ENCODE measurements around the gene NPC1. TPM values are rescaled to one million over a fixed set of nuclear protein-coding genes. Genes with fewer than 3 reads are reported as not detected.

Gene NPC1
- total RNA-seq, 1 experiment from 2014 or later: 38.3 TPM

DNA sequence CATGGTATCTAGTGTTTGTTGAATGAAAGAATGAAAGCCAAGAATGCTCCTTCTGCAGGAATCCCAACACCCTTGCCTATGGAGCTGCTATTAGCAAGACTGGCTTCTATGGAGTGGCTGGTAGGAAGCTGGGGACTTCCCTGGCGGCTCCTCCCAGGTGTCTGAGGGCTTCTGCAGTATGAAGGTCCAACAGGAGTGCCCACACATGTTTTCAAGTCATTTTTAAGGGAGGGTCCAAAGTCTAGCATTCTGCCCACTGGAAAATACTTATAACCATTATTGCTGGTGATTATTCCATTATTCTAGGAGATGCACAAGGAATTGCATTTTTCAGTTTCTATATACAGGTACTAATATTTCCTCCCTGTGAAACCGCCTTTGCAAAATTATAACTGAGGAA, 21.9 kb upstream of the NPC1 start (continued):
- TF ChIP-seq NR3C1 (CRISPR knock-in tag; conservative IDR thresholded peaks at IDR 0.05; ENCODE audit: low read depth) (no peak), PRRX2 (CRISPR knock-in tag; IDR thresholded peaks at IDR 0.05) (no peak)

DNA sequence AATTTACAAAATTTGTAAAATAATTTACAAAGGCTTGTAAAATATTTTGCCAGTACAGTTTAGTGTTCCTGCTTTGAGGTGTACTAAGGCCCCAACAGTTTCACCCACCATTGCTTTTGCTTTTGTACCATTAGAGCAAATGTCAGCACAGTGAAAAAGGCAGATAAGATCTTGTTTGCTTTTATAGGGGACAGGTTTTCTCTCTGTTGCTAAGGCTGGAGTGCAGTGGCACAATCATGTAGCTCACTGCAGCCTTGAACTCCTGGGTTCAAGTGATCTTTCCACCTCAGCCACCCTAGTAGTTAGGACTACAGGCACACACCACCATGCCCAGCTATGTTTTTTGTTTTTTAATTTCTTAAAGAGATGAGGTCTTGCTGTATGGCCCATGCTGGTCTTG, 19.6 kb upstream of the NPC1 start:
- no peak for ATAC-seq
- ChIA-PET POLR2A (no interaction called here), CTCF (no interaction called here)
- Mint-ChIP-seq H3K27me3 (ENCODE audit: low read depth) (no peaks in the 10 kb centered on the region), H3K4me1 (no peaks in the 10 kb centered on the region), H3K9me3 (no peaks in the 10 kb centered on the region), H3K36me3 (no peaks in the 10 kb centered on the region), H3K27ac (no peak overlapping the region), H3K4me3 (no peak overlapping the region)
- TF ChIP-seq, protein P1, sequence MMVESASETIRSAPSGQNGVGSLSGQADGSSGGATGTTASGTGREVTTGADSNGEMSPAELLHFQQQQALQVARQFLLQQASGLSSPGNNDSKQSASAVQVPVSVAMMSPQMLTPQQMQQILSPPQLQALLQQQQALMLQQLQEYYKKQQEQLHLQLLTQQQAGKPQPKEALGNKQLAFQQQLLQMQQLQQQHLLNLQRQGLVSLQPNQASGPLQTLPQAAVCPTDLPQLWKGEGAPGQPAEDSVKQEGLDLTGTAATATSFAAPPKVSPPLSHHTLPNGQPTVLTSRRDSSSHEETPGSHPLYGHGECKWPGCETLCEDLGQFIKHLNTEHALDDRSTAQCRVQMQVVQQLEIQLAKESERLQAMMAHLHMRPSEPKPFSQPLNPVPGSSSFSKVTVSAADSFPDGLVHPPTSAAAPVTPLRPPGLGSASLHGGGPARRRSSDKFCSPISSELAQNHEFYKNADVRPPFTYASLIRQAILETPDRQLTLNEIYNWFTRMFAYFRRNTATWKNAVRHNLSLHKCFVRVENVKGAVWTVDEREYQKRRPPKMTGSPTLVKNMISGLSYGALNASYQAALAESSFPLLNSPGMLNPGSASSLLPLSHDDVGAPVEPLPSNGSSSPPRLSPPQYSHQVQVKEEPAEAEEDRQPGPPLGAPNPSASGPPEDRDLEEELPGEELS (CRISPR knock-in tag; IDR thresholded peaks at IDR 0.05): no peak
- TF ChIP-seq, protein P2, sequence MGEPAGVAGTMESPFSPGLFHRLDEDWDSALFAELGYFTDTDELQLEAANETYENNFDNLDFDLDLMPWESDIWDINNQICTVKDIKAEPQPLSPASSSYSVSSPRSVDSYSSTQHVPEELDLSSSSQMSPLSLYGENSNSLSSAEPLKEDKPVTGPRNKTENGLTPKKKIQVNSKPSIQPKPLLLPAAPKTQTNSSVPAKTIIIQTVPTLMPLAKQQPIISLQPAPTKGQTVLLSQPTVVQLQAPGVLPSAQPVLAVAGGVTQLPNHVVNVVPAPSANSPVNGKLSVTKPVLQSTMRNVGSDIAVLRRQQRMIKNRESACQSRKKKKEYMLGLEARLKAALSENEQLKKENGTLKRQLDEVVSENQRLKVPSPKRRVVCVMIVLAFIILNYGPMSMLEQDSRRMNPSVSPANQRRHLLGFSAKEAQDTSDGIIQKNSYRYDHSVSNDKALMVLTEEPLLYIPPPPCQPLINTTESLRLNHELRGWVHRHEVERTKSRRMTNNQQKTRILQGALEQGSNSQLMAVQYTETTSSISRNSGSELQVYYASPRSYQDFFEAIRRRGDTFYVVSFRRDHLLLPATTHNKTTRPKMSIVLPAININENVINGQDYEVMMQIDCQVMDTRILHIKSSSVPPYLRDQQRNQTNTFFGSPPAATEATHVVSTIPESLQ (CRISPR knock-in tag; IDR thresholded peaks at IDR 0.05): no peak
- DNase-seq (ENCODE audit: low spot score): no peak

DNA sequence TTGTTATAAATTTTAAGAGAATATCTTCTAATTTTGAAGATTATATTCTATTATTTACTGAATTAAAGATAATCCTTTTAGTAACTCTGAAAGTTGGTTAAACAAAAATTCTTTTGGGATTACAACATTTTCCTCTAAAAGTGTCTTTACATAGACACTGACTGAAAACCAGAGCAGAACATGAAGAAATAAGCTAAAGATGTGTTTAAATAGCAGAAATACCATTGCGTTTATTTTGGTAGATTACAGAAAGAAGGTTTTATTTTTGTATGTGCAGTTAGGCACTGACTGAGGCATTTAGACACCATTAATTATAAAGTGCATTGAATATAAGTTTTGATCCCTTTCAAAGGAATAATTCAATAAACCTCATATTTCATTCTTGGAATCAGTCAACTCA, 13.5 kb upstream of the NPC1 start:
- Mint-ChIP-seq H3K36me3 (no peaks in the 10 kb centered on the region), H3K27ac (no peak overlapping the region), H3K27me3 (ENCODE audit: low read depth) (no peaks in the 10 kb centered on the region), H3K9me3 (no peaks in the 10 kb centered on the region), H3K4me3 (no peak overlapping the region), H3K4me1 (no peaks in the 10 kb centered on the region)
- CTCF ChIA-PET: no interaction called here
- POLR2A ChIA-PET: interaction anchor here (0.5 kb wide), 1 partner anchor 118 kb away, joined by 5 read pairs; no protein-coding TSS in a partner anchor
- TF ChIP-seq, protein P3, sequence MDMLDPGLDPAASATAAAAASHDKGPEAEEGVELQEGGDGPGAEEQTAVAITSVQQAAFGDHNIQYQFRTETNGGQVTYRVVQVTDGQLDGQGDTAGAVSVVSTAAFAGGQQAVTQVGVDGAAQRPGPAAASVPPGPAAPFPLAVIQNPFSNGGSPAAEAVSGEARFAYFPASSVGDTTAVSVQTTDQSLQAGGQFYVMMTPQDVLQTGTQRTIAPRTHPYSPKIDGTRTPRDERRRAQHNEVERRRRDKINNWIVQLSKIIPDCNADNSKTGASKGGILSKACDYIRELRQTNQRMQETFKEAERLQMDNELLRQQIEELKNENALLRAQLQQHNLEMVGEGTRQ (CRISPR knock-in tag; IDR thresholded peaks at IDR 0.05): no peak
- TF ChIP-seq GABPB1 (CRISPR knock-in tag; IDR thresholded peaks at IDR 0.05) (no peak), ZNF138 (CRISPR knock-in tag; conservative IDR thresholded peaks at IDR 0.05) (no peak), CBFB (CRISPR knock-in tag; IDR thresholded peaks at IDR 0.05; ENCODE audit: low read depth) (no peak), ZNF671 (CRISPR knock-in tag; IDR thresholded peaks at IDR 0.05) (no peak), NR2C2 (CRISPR knock-in tag; IDR thresholded peaks at IDR 0.05) (no peak), IRF2 (CRISPR knock-in tag; IDR thresholded peaks at IDR 0.05; ENCODE audit: borderline replicate concordance, low read depth) (no peak), SP1 (CRISPR knock-in tag; conservative IDR thresholded peaks at IDR 0.05) (no peak), ZNF416 (CRISPR knock-in tag; IDR thresholded peaks at IDR 0.05) (no peak), NFE2L1 (CRISPR knock-in tag; IDR thresholded peaks at IDR 0.05) (no peak), GRHL2 (CRISPR knock-in tag; IDR thresholded peaks at IDR 0.05; ENCODE audit: insufficient replicate concordance, severe bottlenecking) (no peak), TEAD4 (CRISPR knock-in tag; IDR thresholded peaks at IDR 0.05) (no peak), PRRX2 (CRISPR knock-in tag; IDR thresholded peaks at IDR 0.05) (no peak), ZNF263 (CRISPR knock-in tag; IDR thresholded peaks at IDR 0.05; ENCODE audit: low read depth) (no peak)
- TF ChIP-seq, protein P4, sequence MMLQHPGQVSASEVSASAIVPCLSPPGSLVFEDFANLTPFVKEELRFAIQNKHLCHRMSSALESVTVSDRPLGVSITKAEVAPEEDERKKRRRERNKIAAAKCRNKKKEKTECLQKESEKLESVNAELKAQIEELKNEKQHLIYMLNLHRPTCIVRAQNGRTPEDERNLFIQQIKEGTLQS (CRISPR knock-in tag; conservative IDR thresholded peaks at IDR 0.05): no peak
- TF ChIP-seq, protein P5, sequence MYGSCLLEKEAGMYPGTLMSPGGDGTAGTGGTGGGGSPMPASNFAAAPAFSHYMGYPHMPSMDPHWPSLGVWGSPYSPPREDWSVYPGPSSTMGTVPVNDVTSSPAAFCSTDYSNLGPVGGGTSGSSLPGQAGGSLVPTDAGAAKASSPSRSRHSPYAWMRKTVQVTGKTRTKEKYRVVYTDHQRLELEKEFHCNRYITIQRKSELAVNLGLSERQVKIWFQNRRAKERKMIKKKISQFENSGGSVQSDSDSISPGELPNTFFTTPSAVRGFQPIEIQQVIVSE (CRISPR knock-in tag; IDR thresholded peaks at IDR 0.05; ENCODE audit: borderline replicate concordance): no peak
- TF ChIP-seq, protein P6, sequence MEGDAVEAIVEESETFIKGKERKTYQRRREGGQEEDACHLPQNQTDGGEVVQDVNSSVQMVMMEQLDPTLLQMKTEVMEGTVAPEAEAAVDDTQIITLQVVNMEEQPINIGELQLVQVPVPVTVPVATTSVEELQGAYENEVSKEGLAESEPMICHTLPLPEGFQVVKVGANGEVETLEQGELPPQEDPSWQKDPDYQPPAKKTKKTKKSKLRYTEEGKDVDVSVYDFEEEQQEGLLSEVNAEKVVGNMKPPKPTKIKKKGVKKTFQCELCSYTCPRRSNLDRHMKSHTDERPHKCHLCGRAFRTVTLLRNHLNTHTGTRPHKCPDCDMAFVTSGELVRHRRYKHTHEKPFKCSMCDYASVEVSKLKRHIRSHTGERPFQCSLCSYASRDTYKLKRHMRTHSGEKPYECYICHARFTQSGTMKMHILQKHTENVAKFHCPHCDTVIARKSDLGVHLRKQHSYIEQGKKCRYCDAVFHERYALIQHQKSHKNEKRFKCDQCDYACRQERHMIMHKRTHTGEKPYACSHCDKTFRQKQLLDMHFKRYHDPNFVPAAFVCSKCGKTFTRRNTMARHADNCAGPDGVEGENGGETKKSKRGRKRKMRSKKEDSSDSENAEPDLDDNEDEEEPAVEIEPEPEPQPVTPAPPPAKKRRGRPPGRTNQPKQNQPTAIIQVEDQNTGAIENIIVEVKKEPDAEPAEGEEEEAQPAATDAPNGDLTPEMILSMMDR (IDR thresholded peaks at IDR 0.05): no peak
- TF ChIP-seq, protein P7, sequence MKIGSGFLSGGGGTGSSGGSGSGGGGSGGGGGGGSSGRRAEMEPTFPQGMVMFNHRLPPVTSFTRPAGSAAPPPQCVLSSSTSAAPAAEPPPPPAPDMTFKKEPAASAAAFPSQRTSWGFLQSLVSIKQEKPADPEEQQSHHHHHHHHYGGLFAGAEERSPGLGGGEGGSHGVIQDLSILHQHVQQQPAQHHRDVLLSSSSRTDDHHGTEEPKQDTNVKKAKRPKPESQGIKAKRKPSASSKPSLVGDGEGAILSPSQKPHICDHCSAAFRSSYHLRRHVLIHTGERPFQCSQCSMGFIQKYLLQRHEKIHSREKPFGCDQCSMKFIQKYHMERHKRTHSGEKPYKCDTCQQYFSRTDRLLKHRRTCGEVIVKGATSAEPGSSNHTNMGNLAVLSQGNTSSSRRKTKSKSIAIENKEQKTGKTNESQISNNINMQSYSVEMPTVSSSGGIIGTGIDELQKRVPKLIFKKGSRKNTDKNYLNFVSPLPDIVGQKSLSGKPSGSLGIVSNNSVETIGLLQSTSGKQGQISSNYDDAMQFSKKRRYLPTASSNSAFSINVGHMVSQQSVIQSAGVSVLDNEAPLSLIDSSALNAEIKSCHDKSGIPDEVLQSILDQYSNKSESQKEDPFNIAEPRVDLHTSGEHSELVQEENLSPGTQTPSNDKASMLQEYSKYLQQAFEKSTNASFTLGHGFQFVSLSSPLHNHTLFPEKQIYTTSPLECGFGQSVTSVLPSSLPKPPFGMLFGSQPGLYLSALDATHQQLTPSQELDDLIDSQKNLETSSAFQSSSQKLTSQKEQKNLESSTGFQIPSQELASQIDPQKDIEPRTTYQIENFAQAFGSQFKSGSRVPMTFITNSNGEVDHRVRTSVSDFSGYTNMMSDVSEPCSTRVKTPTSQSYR (CRISPR knock-in tag; IDR thresholded peaks at IDR 0.05): no peak
- TF ChIP-seq, protein P2 (CRISPR knock-in tag; IDR thresholded peaks at IDR 0.05): no peak
- DNase-seq (ENCODE audit: low spot score): no peak
- ATAC-seq: no peak
